CD4-positive, alpha-beta T cell treated with Interleukin-6 for 4 hours (primary cell): ENCODE measurements around the gene PLEKHF1.

Source experiments
- DNase-seq: peaks from one replicate; pipeline ENCODE4 v3.0.0-alpha.2; 2020; ENCODE audit warnings: mixed read lengths

PLEKHF1 gene

GRCh38 chr19:29635963-29636362 is 29.3 kb upstream of the PLEKHF1 start:
- no peak for DNase-seq

GRCh38 chr19:29636553-29637360 is 28.5 kb upstream of the PLEKHF1 start:
- DNase-seq = no peak

GRCh38 chr19:29639086-29639485 is 26.2 kb upstream of the PLEKHF1 start:
- no peak for DNase-seq

GRCh38 chr19:29640231-29640630 is 25.0 kb upstream of the PLEKHF1 start:
- no peak for DNase-seq

- DNase-seq = no peak
Observed at GRCh38 chr19:29641597-29641996, 23.7 kb upstream of the PLEKHF1 start.

GRCh38 chr19:29643361-29643935 is 21.8 kb upstream of the PLEKHF1 start:
- no peak for DNase-seq

- no peak for DNase-seq
Observed at GRCh38 chr19:29644210-29644609, 21.1 kb upstream of the PLEKHF1 start.

GRCh38 chr19:29645491-29645867 is 19.8 kb upstream of the PLEKHF1 start:
- DNase-seq = no peak

GRCh38 chr19:29645911-29646310 is 19.4 kb upstream of the PLEKHF1 start:
- DNase-seq = peak; percentile 32

GRCh38 chr19:29650772-29651387 is 14.4 kb upstream of the PLEKHF1 start:
- no peak for DNase-seq

GRCh38 chr19:29651622-29652394 is 13.5 kb upstream of the PLEKHF1 start:
- DNase-seq = no peak

- no peak for DNase-seq
Observed at GRCh38 chr19:29653398-29653797, 11.9 kb upstream of the PLEKHF1 start.

GRCh38 chr19:29655648-29656335 is 9.5 kb upstream of the PLEKHF1 start:
- no peak for DNase-seq

- DNase-seq = no peak
Observed at GRCh38 chr19:29658221-29658991, 6.9 kb upstream of the PLEKHF1 start.

GRCh38 chr19:29660835-29661234 is 4.4 kb upstream of the PLEKHF1 start:
- DNase-seq = peak; percentile 63

- no peak for DNase-seq
Observed at GRCh38 chr19:29662278-29662603, 3.0 kb upstream of the PLEKHF1 start.

GRCh38 chr19:29662604-29663404 is 2.5 kb upstream of the PLEKHF1 start:
- no peak for DNase-seq

GRCh38 chr19:29663861-29664752 is 1.2 kb upstream of the PLEKHF1 start:
- no peak for DNase-seq

GRCh38 chr19:29664753-29665214 is 477 bp upstream of the PLEKHF1 start:
- DNase-seq = no peak
